ENCODE measurements around the gene SLC35E2B. TPM values are rescaled to one million over a fixed set of nuclear protein-coding genes. Genes with fewer than 3 reads are reported as not detected.
A peak's percentile ranks its signal among the peaks of the same experiment; 100 is the strongest.

SLC35E2B gene
- total RNA-seq, 2 experiments from 2014 or later, result 62.5 to 65.0 TPM

GRCh38 chr1:1618396-1619068 is 74.1 kb downstream of the SLC35E2B start:
- no peak for DNase-seq
- H3K27me3 Mint-ChIP-seq, result no peaks in the 10 kb centered on the region
- no peaks in the 10 kb centered on the region for H3K9me3 Mint-ChIP-seq
- POLR2A ChIA-PET, result no interaction called here
- H3K4me1 Mint-ChIP-seq, result peaks cover 25% of the 10 kb centered on the region
- H3K4me3 Mint-ChIP-seq, result no peak overlapping the region
- peaks cover 6% of the 10 kb centered on the region for H3K36me3 Mint-ChIP-seq (ENCODE audit: low read depth)
- CTCF ChIA-PET, result interaction anchor here (2.1 kb wide), 1 partner anchor 11 kb away, joined by 6 read pairs; no protein-coding TSS in a partner anchor
- H3K27ac Mint-ChIP-seq, result peak overlapping the region; percentile 42

- no peak overlapping the region for H3K27ac Mint-ChIP-seq
- POLR2A ChIA-PET, result no interaction called here
- H3K36me3 Mint-ChIP-seq (ENCODE audit: low read depth), result peaks cover 7% of the 10 kb centered on the region
- CTCF ChIA-PET, result interaction anchor here (0.6 to 1.6 kb wide), 2 partner anchors 11 to 167 kb away, joined by 3 to 6 read pairs; no protein-coding TSS in a partner anchor
- no peaks in the 10 kb centered on the region for H3K27me3 Mint-ChIP-seq
- peaks cover 26% of the 10 kb centered on the region for H3K4me1 Mint-ChIP-seq
- no peak for DNase-seq
- peak overlapping the region; percentile 79 for H3K4me3 Mint-ChIP-seq
- H3K9me3 Mint-ChIP-seq, result no peaks in the 10 kb centered on the region
Measured at GRCh38 chr1:1617925-1618324, 74.7 kb downstream of the SLC35E2B start.

- ChIA-PET CTCF (interaction anchor here (0.6 to 1.6 kb wide), 3 partner anchors 12 to 167 kb away, joined by 3 to 6 read pairs (median 3); no protein-coding TSS in a partner anchor), POLR2A (no interaction called here)
- no peaks in the 10 kb centered on the region for H3K27me3 Mint-ChIP-seq
- H3K9me3 Mint-ChIP-seq, result no peaks in the 10 kb centered on the region
- H3K36me3 Mint-ChIP-seq (ENCODE audit: low read depth), result peaks cover 7% of the 10 kb centered on the region
- DNase-seq, result no peak
- peak overlapping the region; percentile 76 for H3K27ac Mint-ChIP-seq
- H3K4me3 Mint-ChIP-seq, result peak overlapping the region; percentile 79
- H3K4me1 Mint-ChIP-seq, result peaks cover 26% of the 10 kb centered on the region
Measured at GRCh38 chr1:1617516-1617915, 75.1 kb downstream of the SLC35E2B start.

- Mint-ChIP-seq H3K4me3 (peak overlapping the region; percentile 79), H3K36me3 (ENCODE audit: low read depth) (peaks cover 7% of the 10 kb centered on the region), H3K27me3 (no peaks in the 10 kb centered on the region), H3K4me1 (peaks cover 30% of the 10 kb centered on the region), H3K27ac (peak overlapping the region; percentile 76), H3K9me3 (no peaks in the 10 kb centered on the region)
- no peak for DNase-seq
- POLR2A ChIA-PET, result no interaction called here
- CTCF ChIA-PET, result interaction anchor here (0.6 to 1.6 kb wide), 3 partner anchors 10 to 63 kb away, joined by 3 to 6 read pairs (median 3); no protein-coding TSS in a partner anchor
Measured at GRCh38 chr1:1616838-1617237, 75.8 kb downstream of the SLC35E2B start.

GRCh38 chr1:1616045-1616790 is 76.4 kb downstream of the SLC35E2B start:
- Mint-ChIP-seq H3K27ac (peak overlapping the region; percentile 88), H3K4me3 (peak overlapping the region; percentile 79), H3K4me1 (peaks cover 30% of the 10 kb centered on the region), H3K36me3 (ENCODE audit: low read depth) (peaks cover 7% of the 10 kb centered on the region), H3K9me3 (no peaks in the 10 kb centered on the region), H3K27me3 (no peaks in the 10 kb centered on the region)
- ChIA-PET CTCF (interaction anchor here (0.8 to 1.6 kb wide), 7 partner anchors 10 to 632 kb away, joined by 3 to 6 read pairs (median 3); no protein-coding TSS in a partner anchor), POLR2A (interaction anchor here (0.5 kb wide), 1 partner anchor 63 kb away, joined by 3 read pairs; no protein-coding TSS in a partner anchor)
- peak; percentile 43 for DNase-seq

- CTCF ChIA-PET, result interaction anchor here (0.5 to 1.4 kb wide), 10 partner anchors 11 to 631 kb away, joined by 3 to 4 read pairs (median 3); partner anchors contain the start of gene CCNL2
Measured at GRCh38 chr1:1615256-1616044, 77.1 kb downstream of the SLC35E2B start, which contains the start of gene MIB2. TSS of gene MIB2 (plus strand) at chr1:1615500. CDS start at chr1:1623453, 7,953 bp downstream.

GRCh38 chr1:1614954-1615255 is 77.7 kb downstream of the SLC35E2B start:
- no peaks in the 10 kb centered on the region for H3K9me3 Mint-ChIP-seq
- DNase-seq, result no peak
- H3K36me3 Mint-ChIP-seq (ENCODE audit: low read depth), result peaks cover 7% of the 10 kb centered on the region
- CTCF ChIA-PET, result interaction anchor here (0.7 to 1.9 kb wide), 8 partner anchors 11 to 631 kb away, joined by 3 to 5 read pairs (median 3); partner anchors contain the start of gene CCNL2
- peaks cover 30% of the 10 kb centered on the region for H3K4me1 Mint-ChIP-seq
- no peaks in the 10 kb centered on the region for H3K27me3 Mint-ChIP-seq
- peak overlapping the region; percentile 97 for H3K27ac Mint-ChIP-seq
- peak overlapping the region; percentile 89 for H3K4me3 Mint-ChIP-seq
- POLR2A ChIA-PET, result no interaction called here

More at GRCh38 chr1:1615256-1616044, 77.1 kb downstream of the SLC35E2B start, which contains the start of gene MIB2:
- peaks cover 7% of the 10 kb centered on the region for H3K36me3 Mint-ChIP-seq (ENCODE audit: low read depth)
- peak within 1 kb of the TSS; percentile 89 for H3K4me3 Mint-ChIP-seq
- peak within 1 kb of the TSS; percentile 97 for H3K27ac Mint-ChIP-seq
- H3K9me3 Mint-ChIP-seq, result no peaks in the 10 kb centered on the region
- DNase-seq, result peak; percentile 97
- no peaks in the 10 kb centered on the region for H3K27me3 Mint-ChIP-seq
- POLR2A ChIA-PET, result interaction anchor here (0.5 kb wide), 1 partner anchor 64 kb away, joined by 3 read pairs; no protein-coding TSS in a partner anchor
- H3K4me1 Mint-ChIP-seq, result peaks cover 30% of the 10 kb centered on the region

GRCh38 chr1:1614204-1614953 is 78.2 kb downstream of the SLC35E2B start:
- Mint-ChIP-seq H3K36me3 (ENCODE audit: low read depth) (peaks cover 7% of the 10 kb centered on the region), H3K9me3 (no peaks in the 10 kb centered on the region), H3K4me3 (peak overlapping the region; percentile 89), H3K27ac (peak overlapping the region; percentile 97), H3K4me1 (peaks cover 30% of the 10 kb centered on the region), H3K27me3 (no peaks in the 10 kb centered on the region)
- POLR2A ChIA-PET, result no interaction called here
- CTCF ChIA-PET, result interaction anchor here (0.5 to 1.9 kb wide), 12 partner anchors 11 to 294 kb away, joined by 3 to 5 read pairs (median 3); partner anchors contain the start of genes CCNL2 and FNDC10
- peak; percentile 65 for DNase-seq

GRCh38 chr1:1613509-1614082 is 79.0 kb downstream of the SLC35E2B start:
- peak overlapping the region; percentile 97 for H3K27ac Mint-ChIP-seq
- H3K4me3 Mint-ChIP-seq, result peak overlapping the region; percentile 89
- POLR2A ChIA-PET, result interaction anchor here (0.6 kb wide), 1 partner anchor 651 kb away, joined by 3 read pairs; no protein-coding TSS in a partner anchor
- DNase-seq, result no peak
- H3K9me3 Mint-ChIP-seq, result no peaks in the 10 kb centered on the region
- CTCF ChIA-PET, result interaction anchor here (0.7 to 1.9 kb wide), 8 partner anchors 10 to 295 kb away, joined by 3 to 5 read pairs (median 3); partner anchors contain the start of gene FNDC10
- peaks cover 30% of the 10 kb centered on the region for H3K4me1 Mint-ChIP-seq
- peaks cover 7% of the 10 kb centered on the region for H3K36me3 Mint-ChIP-seq (ENCODE audit: low read depth)
- H3K27me3 Mint-ChIP-seq, result no peaks in the 10 kb centered on the region

- ChIA-PET CTCF (no interaction called here), POLR2A (no interaction called here)
- Mint-ChIP-seq H3K9me3 (no peaks in the 10 kb centered on the region), H3K27me3 (no peaks in the 10 kb centered on the region), H3K4me1 (peaks cover 31% of the 10 kb centered on the region), H3K4me3 (no peak overlapping the region), H3K36me3 (ENCODE audit: low read depth) (peaks cover 4% of the 10 kb centered on the region), H3K27ac (no peak overlapping the region)
- DNase-seq, result no peak
Measured at GRCh38 chr1:1612104-1612400, 80.5 kb downstream of the SLC35E2B start.

- H3K27ac Mint-ChIP-seq, result no peak overlapping the region
- ChIA-PET POLR2A (no interaction called here), CTCF (no interaction called here)
Measured at GRCh38 chr1:1610796-1611195, 81.8 kb downstream of the SLC35E2B start.

More at GRCh38 chr1:1610796-1611195, 81.8 kb downstream of the SLC35E2B start:
- Mint-ChIP-seq H3K4me3 (no peak overlapping the region), H3K36me3 (ENCODE audit: low read depth) (peaks cover 4% of the 10 kb centered on the region), H3K9me3 (no peaks in the 10 kb centered on the region), H3K27me3 (no peaks in the 10 kb centered on the region), H3K4me1 (peaks cover 31% of the 10 kb centered on the region)
- no peak for DNase-seq
